BE2C (cell line): ENCODE results near the gene CSHL1.
"Not testable (repeated sequence)": the region's sequence is repeated elsewhere in the genome, so short reads cannot be mapped to it uniquely, and the experiment has no call there.

ENCODE experiments used
- DNase-seq: peaks from one replicate; pipeline ENCODE4 v3.0.0-alpha.2; 2020
- H3K27me3 ChIP-seq: fragments of 250-450 bp; sonication (Bioruptor Pico); 2 replicates; pipeline ENCODE4 v1.5.1; 2020; ENCODE audit warnings: mild to moderate bottlenecking
- H3K36me3 ChIP-seq: fragments of 250-450 bp; sonication (Bioruptor Pico); 2 replicates; pipeline ENCODE4 v1.5.1; 2020; ENCODE audit warnings: mild to moderate bottlenecking
- H3K4me1 ChIP-seq: fragments of 250-450 bp; sonication (Bioruptor Pico); 2 replicates; pipeline ENCODE4 v1.5.1; 2020
- H3K4me3 ChIP-seq: 2 replicates; pipeline ENCODE4 v1.5.1; 2011; ENCODE audit warnings: low read depth, low read length
- H3K9me3 ChIP-seq: fragments of 250-450 bp; sonication (Bioruptor Pico); 2 replicates; pipeline ENCODE4 v1.5.1; 2020
- CTCF ChIP-seq: IDR thresholded peaks from 2 replicates; pipeline ENCODE4 v1.5.1; 2012; ENCODE audit warnings: mild to moderate bottlenecking, low read depth, low read length

Gene CSHL1

DNA sequence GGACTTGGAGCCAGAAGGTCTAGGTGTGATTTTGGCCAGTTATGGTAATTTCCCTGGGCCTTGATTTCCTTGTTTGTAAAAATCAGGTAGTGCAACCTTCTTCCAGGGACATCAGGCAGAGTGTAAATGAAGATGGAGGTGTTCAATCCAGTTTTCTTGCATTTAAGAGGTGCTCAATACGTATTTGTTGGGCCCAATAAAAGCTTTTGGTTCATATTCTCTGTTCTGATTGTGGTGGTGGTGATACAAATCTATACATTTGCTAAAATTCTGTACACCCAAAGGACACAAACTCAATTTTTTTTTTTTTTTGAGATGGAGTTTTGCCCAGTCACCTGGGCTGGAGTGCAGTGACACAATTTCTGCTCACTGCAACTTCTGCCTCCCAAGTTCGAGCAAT is 15.1 kb upstream of the CSHL1 start:
- no peak for DNase-seq
- H3K4me3 ChIP-seq, result no peak overlapping the region
- no peaks in the 10 kb centered on the region for H3K9me3 ChIP-seq
- H3K4me1 ChIP-seq, result no peaks in the 10 kb centered on the region
- H3K36me3 ChIP-seq, result no peaks in the 10 kb centered on the region
- no peak for TF ChIP-seq CTCF
- no peaks in the 10 kb centered on the region for H3K27me3 ChIP-seq

DNA sequence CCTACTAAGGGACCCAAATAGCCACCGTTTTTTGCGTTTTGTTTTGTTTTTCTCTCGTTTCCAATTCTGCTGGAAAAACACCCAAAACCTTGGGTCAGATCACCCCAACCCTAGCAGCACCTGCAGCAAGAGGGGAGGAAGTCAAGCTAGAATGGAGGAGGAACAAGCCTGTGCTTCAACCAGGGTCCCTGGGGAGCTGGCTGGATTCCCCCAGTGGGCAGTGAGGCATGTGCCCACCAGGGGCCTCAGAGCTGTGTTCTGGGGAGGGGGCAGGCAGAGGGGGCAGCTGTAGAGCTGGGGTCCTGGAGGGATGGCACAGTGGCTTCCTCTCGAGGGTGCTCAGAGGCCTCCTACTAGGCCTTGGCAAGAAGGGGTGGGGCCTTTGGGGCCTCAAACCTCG is 14.6 kb upstream of the CSHL1 start:
- Histone ChIP-seq H3K4me1 (no peaks in the 10 kb centered on the region), H3K36me3 (no peaks in the 10 kb centered on the region), H3K27me3 (no peaks in the 10 kb centered on the region), H3K9me3 (no peaks in the 10 kb centered on the region), H3K4me3 (no peak overlapping the region)
- no peak for TF ChIP-seq CTCF
- DNase-seq, result no peak

GRCh38 chr17:63922402-63922801 is 11.3 kb upstream of the CSHL1 start:
- H3K4me1 ChIP-seq, H3K9me3 ChIP-seq, DNase-seq, H3K4me3 ChIP-seq, H3K36me3 ChIP-seq, H3K27me3 ChIP-seq: not testable (repeated sequence)

DNA sequence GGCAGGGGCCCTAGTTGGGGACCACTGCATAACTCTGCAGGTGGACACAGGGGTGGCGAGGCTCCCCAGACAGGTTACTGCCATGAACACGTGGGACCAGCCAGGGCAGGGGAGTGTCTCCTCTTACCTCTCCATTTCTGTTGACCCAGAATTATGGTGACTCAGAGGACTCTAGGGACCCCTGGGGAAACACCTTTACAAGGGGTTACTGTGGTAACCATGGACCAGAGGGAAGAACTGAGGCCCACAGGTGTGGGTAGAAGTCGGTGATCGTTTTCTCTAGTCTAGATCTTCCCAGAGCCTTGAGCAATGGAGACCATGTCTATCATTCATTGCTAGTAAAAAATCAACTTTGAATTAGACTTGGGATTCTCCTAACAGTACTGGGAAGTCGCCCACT is 9.7 kb upstream of the CSHL1 start:
- not testable (repeated sequence) for H3K4me3 ChIP-seq, H3K4me1 ChIP-seq

GRCh38 chr17:63920050-63920449 is 9.0 kb upstream of the CSHL1 start:
- H3K27me3 ChIP-seq, H3K9me3 ChIP-seq, DNase-seq, H3K36me3 ChIP-seq, H3K4me1 ChIP-seq, H3K4me3 ChIP-seq: not testable (repeated sequence)

More for the DNA sequence above, 9.7 kb upstream of the CSHL1 start:
- not testable (repeated sequence) for H3K36me3 ChIP-seq, H3K27me3 ChIP-seq, DNase-seq, H3K9me3 ChIP-seq

- Histone ChIP-seq H3K36me3 (no peaks in the 10 kb centered on the region), H3K27me3 (no peaks in the 10 kb centered on the region), H3K4me1 (no peaks in the 10 kb centered on the region), H3K9me3 (no peaks in the 10 kb centered on the region), H3K4me3 (no peak overlapping the region)
- DNase-seq, result peak; percentile 66
- TF ChIP-seq CTCF, result peak; percentile 93
Observed at GRCh38 chr17:63919311-63919723, 8.3 kb upstream of the CSHL1 start.

- not testable (repeated sequence) for DNase-seq, H3K4me3 ChIP-seq, H3K9me3 ChIP-seq, H3K27me3 ChIP-seq, H3K4me1 ChIP-seq, H3K36me3 ChIP-seq
Observed at GRCh38 chr17:63918789-63919305, 7.8 kb upstream of the CSHL1 start, which contains the start of gene GH1. TSS of gene GH1 (minus strand) at chr17:63918839. CDS start at chr17:63918776, 63 bp downstream.

DNA sequence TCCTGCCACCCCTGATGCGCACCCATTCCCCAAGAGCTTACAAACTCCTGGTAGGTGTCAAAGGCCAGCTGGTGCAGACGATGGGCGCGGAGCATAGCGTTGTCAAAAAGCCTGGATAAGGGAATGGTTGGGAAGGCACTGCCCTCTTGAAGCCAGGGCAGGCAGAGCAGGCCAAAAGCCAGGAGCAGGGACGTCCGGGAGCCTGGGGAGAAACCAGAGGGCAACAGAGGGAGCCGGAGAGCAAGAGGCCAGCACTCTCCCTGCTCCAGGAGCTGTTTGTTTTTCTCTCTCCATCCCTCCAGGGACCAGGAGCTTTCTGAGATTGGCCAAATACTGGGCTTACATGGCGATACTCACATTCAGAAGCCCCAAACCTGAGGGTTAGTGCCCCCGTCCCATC is 7.2 kb upstream of the CSHL1 start:
- Histone ChIP-seq H3K9me3 (no peaks in the 10 kb centered on the region), H3K27me3 (no peaks in the 10 kb centered on the region), H3K4me1 (no peaks in the 10 kb centered on the region), H3K36me3 (no peaks in the 10 kb centered on the region), H3K4me3 (no peak overlapping the region)
- TF ChIP-seq CTCF, result peak; percentile 20; the same call in 1 of the 2 replicates
- no peak for DNase-seq
